OCI-LY3 (cell line): ENCODE measurements around the gene GPR137C.

Experiments
- H2AFZ ChIP-seq: fragments of 200-600, 300-600 bp; shearing (Covaris generic); 2 replicates; pipeline ENCODE4 v1.6.0; 2014; ENCODE audit warnings: antibody characterized with exemption, low read depth, low read length
- H3K27ac ChIP-seq: fragments of 200-600, 300-600 bp; sonication (generic); 2 replicates; pipeline ENCODE4 v1.5.1; 2014; ENCODE audit warnings: mild to moderate bottlenecking, low read length, moderate library complexity, mixed read lengths
- H3K27me3 ChIP-seq: fragments of 200-600, 300-600 bp; sonication (generic); 2 replicates; pipeline ENCODE4 v1.6.1; 2014; ENCODE audit warnings: low read depth, low read length, mixed read lengths
- H3K36me3 ChIP-seq: fragments of 200-600, 300-600 bp; sonication (generic); replicated peaks from 2 replicates; pipeline ENCODE3; 2014; ENCODE audit warnings: low read depth, low read length, mixed read lengths
- H3K4me1 ChIP-seq: fragments of 300-600, 200-600 bp; sonication (generic); 2 replicates; pipeline ENCODE4 v1.6.1; 2014; ENCODE audit warnings: low read length, mixed read lengths
- H3K4me2 ChIP-seq: fragments of 200-600, 300-600 bp; sonication (generic); 2 replicates; pipeline ENCODE4 v1.6.1; 2014; ENCODE audit warnings: low read length, mixed read lengths
- H3K4me3 ChIP-seq: fragments of 300-600, 200-600 bp; sonication (generic); 2 replicates; pipeline ENCODE4 v1.5.1; 2014; ENCODE audit warnings: antibody characterized with exemption, mild to moderate bottlenecking, low read length, moderate library complexity
- H3K79me2 ChIP-seq: fragments of 300-600, 200-600 bp; shearing (Covaris generic); 2 replicates; pipeline ENCODE4 v1.6.1; 2014; ENCODE audit warnings: mild to moderate bottlenecking, low read length, mixed read lengths
- H3K9ac ChIP-seq: fragments of 300-600, 200-600 bp; shearing (Covaris generic); 2 replicates; pipeline ENCODE4 v1.6.0; 2014; ENCODE audit warnings: mild to moderate bottlenecking, low read length, moderate library complexity
- H3K9me3 ChIP-seq: fragments of 200-600, 300-600 bp; shearing (Covaris generic); 2 replicates; pipeline ENCODE4 v1.6.1; 2014; ENCODE audit warnings: low read length, mixed read lengths; ENCODE audit not compliant: insufficient read depth
- H4K20me1 ChIP-seq: fragments of 200-600, 300-600 bp; sonication (generic); 2 replicates; pipeline ENCODE4 v1.6.1; 2016; ENCODE audit warnings: low read length, mixed read lengths; ENCODE audit not compliant: insufficient read depth
- CTCF ChIP-seq: fragments of 200-600, 300-600 bp; sonication (generic); IDR thresholded peaks from 2 replicates; pipeline ENCODE4 v1.5.1; 2014; ENCODE audit warnings: antibody characterized with exemption, low read length, low read depth
- EZH2phosphoT487 ChIP-seq: fragments of 200-600 bp; shearing (Covaris generic); IDR thresholded peaks from 2 replicates; pipeline ENCODE4 v1.6.1; 2018; ENCODE audit warnings: antibody characterized with exemption, mixed run types, low read depth

The GPR137C gene

GRCh38 chr14:52660832-52661231 is 108.2 kb downstream of the GPR137C start:
- Histone ChIP-seq H4K20me1 (no peaks in the 10 kb centered on the region), H3K27ac (no peak overlapping the region), H3K27me3 (no peaks in the 10 kb centered on the region), H3K4me3 (no peak overlapping the region), H2AFZ (no peak overlapping the region), H3K36me3 (peaks cover 37% of the 10 kb centered on the region), H3K9ac (no peak overlapping the region), H3K4me1 (no peaks in the 10 kb centered on the region), H3K4me2 (no peak overlapping the region), H3K79me2 (no peaks in the 10 kb centered on the region), H3K9me3 (no peaks in the 10 kb centered on the region)
- no peak for TF ChIP-seq EZH2phosphoT487
- no peak for TF ChIP-seq CTCF

- Histone ChIP-seq H4K20me1 (no peaks in the 10 kb centered on the region), H3K9ac (no peak overlapping the region), H3K79me2 (no peaks in the 10 kb centered on the region), H3K27ac (no peak overlapping the region), H3K4me3 (no peak overlapping the region), H3K27me3 (no peaks in the 10 kb centered on the region), H3K4me1 (no peaks in the 10 kb centered on the region), H3K9me3 (no peaks in the 10 kb centered on the region), H3K4me2 (no peak overlapping the region), H3K36me3 (peaks cover 41% of the 10 kb centered on the region), H2AFZ (no peak overlapping the region)
- TF ChIP-seq CTCF (no peak), EZH2phosphoT487 (no peak)
Observed at GRCh38 chr14:52661314-52661713, 108.7 kb downstream of the GPR137C start.

- no peaks in the 10 kb centered on the region for H4K20me1 ChIP-seq
- no peak overlapping the region for H3K4me2 ChIP-seq
- no peak overlapping the region for H3K27ac ChIP-seq
- H3K79me2 ChIP-seq = no peaks in the 10 kb centered on the region
- H3K27me3 ChIP-seq = no peaks in the 10 kb centered on the region
- H2AFZ ChIP-seq = no peak overlapping the region
- no peak overlapping the region for H3K4me3 ChIP-seq
- H3K4me1 ChIP-seq = no peaks in the 10 kb centered on the region
- no peaks in the 10 kb centered on the region for H3K9me3 ChIP-seq
- TF ChIP-seq EZH2phosphoT487 (no peak), CTCF (no peak)
- H3K36me3 ChIP-seq = peaks cover 35% of the 10 kb centered on the region
- no peak overlapping the region for H3K9ac ChIP-seq
Observed at GRCh38 chr14:52663850-52664249, 111.2 kb downstream of the GPR137C start.

GRCh38 chr14:52678591-52678990 is 126.0 kb downstream of the GPR137C start:
- Histone ChIP-seq H3K27ac (no peak overlapping the region), H3K36me3 (peaks cover 38% of the 10 kb centered on the region)

More at GRCh38 chr14:52678591-52678990, 126.0 kb downstream of the GPR137C start:
- H4K20me1 ChIP-seq = peaks cover 9% of the 10 kb centered on the region; the same call in 1 of the 2 replicates
- no peaks in the 10 kb centered on the region for H3K27me3 ChIP-seq
- TF ChIP-seq EZH2phosphoT487 (no peak), CTCF (no peak)
- no peaks in the 10 kb centered on the region for H3K4me1 ChIP-seq
- no peak overlapping the region for H3K4me3 ChIP-seq
- no peak overlapping the region for H2AFZ ChIP-seq
- H3K79me2 ChIP-seq = peaks cover 9% of the 10 kb centered on the region; the same call in 1 of the 2 replicates
- H3K4me2 ChIP-seq = no peak overlapping the region
- H3K9me3 ChIP-seq = no peaks in the 10 kb centered on the region
- H3K9ac ChIP-seq = no peak overlapping the region
